GM19240 (cell line): ENCODE results near the gene HOXB6.

Experiments
- DNase-seq: peaks from one replicate; pipeline ENCODE4 v3.0.0; 2011; ENCODE audit warnings: low spot score; ENCODE audit not compliant: insufficient read length

Gene HOXB6

DNA sequence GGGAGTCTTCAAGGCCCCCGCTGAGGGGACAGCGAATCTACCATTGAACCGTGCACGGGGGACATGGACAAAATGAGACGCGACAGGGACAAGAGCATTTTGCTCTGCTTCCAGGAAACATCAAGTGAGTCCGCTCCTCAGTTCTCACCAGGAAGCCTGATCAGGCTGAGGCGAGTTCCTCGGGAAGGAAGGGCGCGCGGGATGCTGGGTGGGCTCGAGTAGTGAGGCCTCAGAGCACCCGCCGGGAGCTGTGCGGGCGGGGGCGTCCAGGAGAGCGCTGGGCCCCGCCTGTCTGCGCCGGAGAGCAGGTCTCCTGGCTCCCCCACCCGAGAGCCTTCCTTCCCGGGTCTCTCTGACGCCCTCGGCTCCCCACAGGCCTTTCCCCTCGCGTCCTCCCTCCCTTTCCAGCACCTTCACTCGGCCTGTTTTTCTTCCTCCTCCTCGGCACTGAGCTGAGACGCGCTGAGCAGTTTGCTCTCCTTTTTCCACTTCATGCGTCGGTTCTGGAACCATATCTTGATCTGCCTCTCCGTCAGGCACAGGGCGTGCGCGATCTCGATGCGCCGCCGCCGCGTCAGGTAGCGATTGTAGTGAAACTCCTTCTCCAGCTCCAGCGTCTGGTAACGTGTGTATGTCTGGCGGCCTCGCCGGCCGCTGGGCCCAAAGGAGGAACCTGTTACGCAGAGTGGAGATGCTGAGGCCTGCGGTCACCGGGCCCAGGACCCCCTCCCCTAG is 8.6 kb downstream of the HOXB6 start:
- no peak for DNase-seq

DNA sequence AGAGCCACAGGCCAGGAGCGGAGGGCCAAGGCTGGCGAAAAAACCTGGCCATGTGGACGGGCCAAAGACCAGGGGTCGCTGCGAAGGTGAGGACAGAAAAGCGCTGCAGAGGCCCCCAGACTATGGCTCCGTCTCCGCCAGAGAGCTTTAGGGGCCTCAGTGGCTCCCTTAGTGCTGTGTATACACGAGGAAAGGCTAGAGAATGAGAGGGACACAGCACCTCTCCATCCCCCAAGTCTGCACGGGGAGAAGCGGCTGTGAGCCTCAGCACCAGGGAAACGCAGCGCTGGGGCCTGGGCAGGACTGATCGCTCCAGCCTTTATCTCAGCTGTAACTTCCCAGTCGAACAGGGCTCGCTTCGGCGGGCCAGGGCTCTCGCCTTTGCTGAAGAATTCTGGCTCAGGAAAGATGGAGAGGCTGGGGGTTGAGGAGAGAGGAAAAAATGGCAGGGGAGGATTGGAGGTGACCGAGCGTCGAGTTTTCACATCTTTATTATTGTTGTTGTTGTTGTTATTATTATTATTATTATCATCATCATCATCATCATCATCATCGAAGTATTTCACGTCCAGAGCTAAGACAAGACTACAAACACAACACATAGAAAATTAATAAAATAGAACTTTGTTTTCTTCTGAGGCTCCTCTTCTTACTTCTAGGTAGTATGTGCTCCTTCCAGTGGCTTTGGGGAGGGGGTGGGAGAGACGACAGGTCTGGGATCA is 9.3 kb downstream of the HOXB6 start:
- no peak for DNase-seq

DNA sequence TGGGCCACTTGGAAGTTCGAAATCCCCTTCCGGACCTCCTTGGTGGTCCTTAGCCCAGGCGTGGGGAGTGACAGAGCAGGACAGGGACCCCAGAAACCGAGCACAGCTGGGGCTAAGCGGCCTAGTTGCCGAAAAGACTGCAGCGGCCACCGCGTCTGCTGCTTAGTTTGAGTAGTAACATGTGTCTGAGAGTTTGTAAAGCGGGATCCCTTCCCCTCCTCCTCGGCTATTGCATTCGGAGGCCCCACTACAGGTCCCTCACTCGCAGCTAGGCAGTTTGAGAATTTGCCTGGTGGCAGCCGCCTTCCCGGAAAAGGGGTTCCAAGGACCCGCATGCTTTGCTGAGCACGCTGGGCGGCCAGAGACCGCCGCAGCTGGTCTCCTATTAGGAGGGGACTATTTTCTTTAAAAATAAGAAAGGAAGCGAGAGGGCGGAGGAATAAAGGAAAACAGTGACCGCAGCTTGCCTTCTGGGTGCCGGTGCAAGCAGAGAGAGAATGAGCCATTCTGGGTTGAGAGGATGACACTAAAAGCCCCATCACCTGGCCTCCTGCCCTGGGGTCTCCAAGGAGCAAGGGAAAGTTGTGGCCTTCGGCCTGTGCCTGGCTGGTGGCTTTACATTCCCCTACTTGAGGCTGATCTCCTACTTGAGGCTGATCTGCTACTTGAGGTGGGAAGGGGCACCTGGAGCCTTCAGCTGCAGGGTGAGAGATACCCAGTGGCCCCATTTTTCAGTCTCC is 10.1 kb downstream of the HOXB6 start:
- DNase-seq, result no peak

DNA sequence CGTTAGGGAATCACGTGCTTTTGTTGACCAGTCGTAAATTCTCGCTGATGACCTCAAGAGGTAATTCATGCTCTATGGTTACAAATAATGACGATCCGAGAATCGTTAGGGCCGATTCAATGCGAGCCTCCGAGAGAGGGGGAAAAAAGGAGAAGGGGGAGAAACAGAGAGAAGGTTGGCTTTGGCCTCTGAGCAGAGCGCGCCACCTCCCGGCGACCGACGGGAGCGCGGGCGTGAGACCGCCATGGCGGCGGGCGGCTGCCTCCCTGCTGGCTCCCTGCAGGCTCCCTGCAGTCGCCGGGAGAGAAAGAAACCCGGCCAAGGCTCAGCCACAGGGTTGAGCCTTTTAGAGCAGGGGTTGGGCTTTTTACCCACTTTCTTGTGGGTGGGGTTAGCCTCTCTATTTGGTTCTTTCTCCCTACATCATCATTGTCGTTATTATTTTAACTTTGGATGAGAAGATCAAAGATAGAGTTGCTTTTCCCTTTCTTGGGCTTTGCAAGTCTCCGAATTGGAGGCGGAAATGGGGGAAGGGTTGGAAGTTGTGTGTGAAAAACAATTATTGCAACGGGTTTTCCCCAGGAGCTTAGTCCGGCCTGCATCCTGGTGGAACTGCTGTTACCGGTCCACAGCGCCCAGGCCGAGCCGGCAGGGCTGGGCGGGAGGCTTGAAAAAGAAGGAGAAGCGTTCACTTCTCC is 10.8 kb downstream of the HOXB6 start:
- DNase-seq, result peak; percentile 78

DNA sequence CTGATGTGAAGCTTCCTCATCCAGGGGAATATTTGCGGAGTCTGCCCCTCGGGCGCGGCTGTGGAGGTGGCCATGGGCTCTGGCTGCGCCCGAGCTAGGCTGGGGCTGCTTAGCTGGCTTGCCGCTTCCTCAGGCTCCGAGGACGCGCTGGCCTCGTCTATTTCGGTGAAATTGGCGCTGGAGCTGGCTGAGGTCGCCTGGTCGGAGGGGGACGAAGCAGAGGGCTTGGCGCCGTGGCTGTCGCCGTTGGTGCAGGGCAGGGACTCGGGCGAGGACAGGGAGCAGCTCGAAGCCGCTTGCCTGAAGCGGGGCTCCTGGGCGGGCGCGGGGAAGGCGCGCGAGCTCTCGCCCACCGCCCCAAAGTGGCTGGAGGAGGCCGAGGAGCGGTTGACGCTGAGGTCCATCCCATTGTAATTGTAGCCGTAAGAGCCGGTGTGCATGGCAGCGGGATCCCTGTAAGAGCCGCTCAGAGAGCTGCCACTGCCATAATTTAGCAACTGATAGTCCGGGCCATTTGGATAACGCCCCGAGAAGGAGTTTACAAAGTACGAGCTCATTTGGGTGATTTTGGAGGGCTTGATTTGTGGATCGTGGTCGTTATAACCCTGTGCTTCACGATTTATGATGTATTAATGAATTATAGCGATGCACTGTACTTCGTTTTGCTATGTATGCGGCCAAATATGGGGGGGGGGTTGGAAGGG is 11.5 kb downstream of the HOXB6 start, which contains the start of gene HOXB5:
TSS of gene HOXB5 (minus strand) at position 654 of the 704 bp plus-strand sequence. CDS start at position 557, 97 bp downstream.
- DNase-seq, result no peak

DNA sequence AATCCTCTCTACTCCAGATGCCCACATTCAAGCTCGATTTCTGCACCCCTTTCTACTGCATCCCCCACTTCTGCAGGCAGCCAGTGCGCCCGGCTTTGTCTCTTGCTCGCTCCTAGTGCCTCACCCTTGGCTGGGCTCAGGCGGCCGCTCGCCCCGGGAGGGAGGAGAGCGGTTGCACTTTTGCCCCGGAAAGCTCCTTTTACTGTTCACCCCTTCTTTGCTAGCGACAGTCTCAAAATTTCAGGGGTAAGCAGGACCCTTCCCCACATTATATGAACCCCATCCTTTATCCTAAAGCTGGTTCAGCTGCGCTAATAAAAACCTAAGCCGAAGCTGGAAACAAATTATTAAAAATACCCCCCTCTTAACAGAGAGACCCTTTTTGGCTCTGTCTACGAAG is 12.2 kb downstream of the HOXB6 start:
- no peak for DNase-seq

DNA sequence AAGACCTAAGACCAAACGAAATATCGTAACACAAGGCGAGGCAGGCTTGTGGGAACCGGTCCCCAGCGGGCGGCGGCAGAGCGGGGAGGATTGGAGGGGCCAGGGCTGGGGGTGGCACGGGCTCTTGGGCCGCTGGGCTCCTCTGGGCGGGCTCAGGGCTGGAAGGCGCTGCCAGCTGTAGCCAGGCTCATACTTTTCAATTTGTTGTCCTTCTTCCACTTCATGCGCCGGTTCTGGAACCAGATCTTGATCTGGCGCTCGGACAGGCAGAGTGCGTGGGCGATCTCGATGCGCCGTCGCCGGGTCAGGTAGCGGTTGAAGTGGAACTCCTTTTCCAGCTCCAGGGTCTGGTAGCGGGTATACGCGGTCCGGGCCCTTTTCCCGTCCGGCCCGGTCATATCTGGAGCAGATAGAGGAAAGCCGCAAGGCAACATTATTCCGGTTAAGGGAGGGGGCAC is 12.7 kb downstream of the HOXB6 start:
- no peak for DNase-seq

DNA sequence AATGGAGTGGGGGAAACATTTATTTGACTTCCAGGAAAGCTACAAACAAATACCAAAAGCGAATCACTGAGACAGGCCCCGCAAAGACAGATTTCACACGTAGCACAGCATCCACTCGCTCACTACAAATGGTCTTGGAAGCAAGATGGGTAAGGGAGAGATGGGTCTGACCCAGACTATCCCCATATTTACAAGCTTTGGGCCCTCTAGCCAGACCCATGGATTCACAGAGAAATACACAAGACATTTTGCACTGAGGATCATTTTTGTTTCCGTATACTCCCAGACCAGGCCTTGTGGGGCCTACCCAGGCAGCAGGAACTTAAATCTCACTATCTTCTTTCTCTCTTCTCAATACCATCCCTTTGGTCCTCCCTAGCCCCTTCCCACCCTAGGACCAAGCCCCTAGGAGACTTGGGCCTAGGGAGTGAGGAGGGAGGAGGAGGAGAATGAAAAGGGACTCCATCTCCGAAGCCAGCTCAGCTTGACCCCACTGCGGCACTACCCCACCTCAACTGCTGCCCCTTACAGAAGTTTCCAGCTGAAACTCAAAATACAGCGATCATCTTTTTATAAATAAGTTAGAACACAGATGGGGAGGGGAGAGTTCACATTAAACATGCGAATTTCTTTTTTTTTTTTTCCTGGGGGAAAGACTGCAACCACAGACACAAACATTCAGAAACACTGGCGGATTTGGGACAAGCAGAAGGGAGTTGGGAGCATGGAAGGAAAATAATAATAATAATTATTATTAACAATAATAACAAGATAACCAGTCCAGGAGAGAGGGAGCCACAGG is 13.3 kb downstream of the HOXB6 start:
- no peak for DNase-seq

DNA sequence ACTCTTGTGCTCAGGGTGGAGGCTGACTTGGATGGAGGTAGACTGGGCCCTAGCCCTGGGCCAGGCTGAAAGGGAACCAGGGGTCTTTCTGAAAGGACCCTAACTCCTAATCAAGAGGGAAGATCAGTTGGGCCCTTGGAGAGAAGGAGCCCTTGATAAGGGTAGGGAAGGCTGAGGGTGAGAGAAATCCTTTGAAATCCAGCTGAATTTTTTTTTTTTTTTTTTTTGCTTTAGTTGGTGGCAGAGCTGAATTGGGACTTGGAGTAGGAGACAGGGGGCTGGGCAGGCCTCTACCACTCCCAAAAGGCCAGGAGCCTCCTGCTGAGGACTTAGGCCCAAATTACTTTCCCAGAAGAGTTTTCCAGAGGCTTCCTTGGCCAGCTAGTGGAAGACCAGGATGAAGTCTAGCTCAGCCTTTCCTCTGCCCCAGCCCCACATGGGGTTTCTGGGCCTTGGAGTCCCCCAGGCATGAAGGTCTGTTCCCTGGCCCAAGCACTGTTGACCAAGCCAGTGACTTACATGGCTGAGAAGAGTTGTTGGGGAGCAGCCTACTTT is 14.1 kb downstream of the HOXB6 start:
- DNase-seq, result no peak

DNA sequence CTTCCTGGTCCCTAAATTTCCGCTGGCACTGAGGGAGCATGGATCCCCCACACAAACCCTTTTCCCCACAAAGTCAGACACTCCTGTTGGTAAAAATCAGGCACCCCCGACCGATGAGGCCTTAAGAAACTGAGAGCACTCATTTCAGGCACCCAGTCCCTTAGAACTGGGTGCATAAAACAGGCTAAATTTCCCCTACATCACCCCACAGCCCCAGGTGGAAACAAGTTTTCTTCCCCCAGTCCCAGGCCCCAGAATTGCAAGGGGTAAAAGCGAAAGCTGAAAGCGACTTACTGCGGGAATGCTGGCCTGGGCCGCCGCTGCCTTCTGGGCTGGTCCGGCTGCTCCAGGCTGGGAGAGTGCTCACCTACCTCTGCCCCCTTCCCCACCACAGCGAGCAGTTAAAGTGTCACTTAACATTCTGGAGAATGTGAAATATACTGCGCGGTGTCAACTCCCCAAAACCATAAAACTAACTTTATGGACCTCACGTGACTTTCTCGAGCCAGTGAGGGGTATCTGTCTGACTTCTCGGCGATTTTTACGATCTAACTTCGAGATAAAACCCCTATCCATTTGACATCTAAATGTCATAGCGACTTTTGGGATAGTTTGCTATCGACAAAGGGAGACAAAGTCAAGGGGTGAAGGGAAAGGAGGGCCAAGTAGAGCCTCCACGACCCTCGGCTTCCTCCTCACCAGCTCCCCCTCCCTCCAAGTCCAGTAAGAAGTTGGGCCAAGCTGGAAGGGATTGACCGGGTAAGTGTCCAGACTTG is 14.8 kb downstream of the HOXB6 start, which contains the start of gene HOXB3:
TSS of gene HOXB3 (minus strand) at position 411 of the 776 bp plus-strand sequence. CDS start 37,767 bp downstream, outside the sequence.
- no peak for DNase-seq

DNA sequence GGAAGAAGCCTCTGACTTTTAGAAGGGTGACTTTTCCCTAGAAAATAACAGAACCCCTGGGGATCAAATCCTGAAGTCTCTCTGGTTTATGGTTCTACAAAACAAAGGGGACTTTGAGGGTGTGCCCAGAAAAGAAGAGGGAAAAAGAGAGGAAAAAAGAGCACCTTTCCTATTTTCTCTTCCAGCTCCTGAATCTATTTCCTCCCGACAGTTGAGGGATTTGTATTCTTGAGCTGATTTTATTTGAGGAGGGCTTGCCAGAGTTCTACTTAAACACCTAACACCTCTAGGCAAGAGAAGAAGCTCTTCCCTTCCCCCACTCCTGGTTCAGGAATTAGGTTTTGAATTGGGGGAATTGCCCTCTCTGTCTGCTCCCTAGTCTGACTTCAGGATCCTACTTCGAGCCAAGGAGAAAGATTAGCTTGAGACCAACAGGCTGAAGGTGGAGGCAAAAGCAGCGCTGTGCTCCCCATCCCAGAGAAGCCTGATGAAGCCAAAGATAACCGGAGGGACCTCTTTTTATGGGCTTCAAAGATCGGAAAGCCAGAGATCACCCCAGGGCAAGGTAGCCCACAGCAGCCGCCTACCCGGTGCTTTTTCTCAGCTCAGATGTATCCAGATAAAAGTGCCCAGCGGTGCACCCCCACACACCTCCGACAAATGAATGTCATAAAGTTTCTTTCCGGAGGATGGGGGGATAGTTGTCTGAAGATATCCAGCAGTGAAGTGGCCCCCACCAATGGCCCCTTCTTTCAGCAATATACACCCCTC is 15.5 kb downstream of the HOXB6 start:
- DNase-seq, result no peak

DNA sequence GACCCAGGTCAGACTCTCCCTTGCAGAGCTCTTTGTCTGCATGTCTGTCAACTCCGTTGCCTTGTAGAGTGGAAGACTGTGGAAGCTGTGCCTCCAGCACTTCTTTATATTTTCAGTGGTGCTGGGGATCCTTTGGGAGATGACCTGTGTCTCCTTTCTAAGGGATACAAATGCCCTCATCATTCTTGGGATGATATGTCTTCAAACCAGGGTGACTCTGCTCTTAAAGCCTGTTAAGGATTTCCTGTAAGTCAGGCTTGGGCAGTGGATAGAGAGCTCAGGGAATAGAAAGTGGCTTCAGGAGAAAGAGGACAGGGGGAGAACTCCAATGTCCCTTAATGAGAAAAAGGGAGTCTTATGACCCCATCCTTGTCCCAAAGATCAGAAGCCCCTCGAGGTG is 16.3 kb downstream of the HOXB6 start:
- no peak for DNase-seq

DNA sequence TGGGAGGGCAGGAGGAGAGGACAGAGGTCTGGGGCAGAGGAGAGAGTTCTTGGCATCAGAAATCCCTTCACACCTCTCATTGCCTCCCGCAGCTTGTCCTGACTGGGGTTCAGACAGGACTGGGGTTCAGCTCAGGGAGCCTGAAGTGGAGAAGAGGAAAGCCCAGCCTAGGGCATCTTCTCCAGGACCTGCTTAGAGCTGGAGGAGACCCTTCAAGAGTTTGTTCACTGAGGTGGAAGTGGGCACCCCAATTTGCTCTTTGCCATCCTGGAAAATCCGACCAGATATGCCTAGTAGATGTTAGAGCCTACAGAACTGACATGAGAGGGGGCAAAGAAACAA is 16.7 kb downstream of the HOXB6 start:
- DNase-seq, result no peak

DNA sequence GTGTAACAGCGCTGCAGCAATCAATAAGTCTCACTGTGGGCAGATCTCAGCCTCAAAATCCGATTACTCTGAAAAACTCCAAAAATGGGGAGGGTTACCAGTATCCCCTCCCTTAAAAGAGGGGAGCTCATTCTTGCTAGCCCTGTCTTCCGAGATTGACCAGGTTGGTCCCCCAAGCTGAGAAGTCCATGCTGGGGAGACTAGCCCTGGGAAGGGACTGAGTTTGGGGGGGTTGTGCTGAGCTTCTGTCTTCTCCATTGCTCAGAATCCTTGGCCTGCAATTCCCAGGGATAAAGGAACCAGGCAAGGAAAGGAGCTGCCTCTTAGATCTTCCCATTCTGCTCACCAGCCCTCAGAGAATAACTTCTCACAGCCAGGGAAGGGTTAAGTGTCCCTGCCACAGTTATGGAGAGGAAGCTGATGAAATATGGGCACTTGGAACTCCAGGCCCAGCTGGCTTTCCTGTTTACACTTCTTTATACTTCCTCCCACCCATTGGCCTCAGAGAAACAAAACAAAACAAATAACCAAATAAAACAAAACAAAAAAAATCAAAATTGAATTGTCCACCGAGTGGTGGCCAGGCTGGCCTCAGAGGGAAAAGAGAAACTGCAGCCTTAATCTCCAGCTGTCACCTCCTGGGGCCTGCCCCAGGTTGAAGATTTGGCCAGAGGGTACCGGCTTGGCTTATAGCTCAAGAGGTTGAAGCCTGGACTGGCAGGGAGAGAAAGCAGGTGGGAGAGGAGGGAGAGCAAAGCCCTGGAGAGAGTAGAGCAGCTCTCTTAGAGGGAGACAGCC is 17.3 kb downstream of the HOXB6 start:
- no peak for DNase-seq

DNA sequence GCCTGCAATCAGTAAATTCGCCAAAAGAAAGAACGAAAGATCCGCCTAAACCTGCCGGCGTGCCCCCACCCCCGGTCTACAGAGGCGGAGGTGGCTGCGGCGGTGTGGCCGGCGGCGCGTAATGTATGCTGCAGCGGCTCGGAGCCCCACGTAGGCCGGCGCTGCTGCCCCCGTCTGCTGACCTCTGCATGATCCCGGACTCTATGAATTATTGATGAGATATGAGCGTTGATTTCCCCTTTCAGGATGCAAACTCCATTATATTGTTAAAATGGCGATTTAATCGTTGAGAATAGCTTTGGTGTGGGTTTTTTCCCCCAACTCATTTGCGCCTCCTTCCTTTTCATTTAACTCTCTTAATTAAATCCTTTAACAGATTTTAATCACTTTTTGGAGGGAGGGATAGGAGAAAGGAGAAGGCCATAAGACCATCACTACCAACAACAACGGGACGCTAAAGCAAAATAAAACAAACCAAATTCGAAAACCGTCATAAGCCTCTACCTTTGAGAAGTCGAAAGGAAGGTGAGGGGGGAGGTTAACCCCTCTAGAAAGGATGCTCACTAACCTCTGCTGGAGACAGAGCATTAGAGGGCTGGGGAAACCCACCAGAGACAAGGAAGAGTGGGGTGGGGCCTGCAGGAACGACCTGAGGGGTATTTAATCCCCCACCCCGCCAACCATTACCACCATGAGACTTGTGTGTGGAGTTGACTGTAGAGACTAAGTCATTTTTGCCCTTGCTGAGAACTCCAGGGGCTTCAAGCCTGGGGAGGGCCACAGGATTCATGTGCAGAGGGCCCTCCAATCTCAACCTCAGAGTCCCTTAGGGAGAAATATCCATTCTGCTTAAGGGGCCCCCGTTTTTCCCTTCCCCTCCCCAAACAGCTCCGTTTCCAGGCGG is 18.2 kb downstream of the HOXB6 start:
- DNase-seq, result no peak

DNA sequence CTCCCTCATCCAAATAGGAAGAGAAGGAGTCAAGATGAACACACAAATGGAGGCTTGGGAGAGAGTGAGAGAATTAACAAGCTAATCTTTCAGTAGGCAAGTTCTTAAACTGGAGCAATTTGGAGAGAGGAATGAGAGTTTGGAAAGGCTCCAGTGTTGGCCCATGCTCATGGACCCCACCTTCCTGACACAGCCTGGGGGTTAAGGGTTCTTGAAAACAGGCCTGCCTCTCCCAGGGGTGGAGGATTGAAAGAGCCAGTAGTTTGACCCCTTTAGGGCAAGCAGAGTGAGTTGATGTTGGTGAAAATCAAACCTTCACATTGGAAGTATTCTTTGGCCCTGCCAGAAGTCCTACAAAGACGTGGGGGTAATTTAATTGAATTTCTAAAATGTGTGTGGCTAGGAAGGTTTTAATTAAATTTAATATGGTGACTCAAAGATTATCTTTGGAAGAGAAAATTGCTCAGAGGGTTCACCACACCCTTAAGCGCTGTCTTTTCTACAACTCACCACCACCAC is 20.5 kb downstream of the HOXB6 start:
- DNase-seq, result no peak
